ENCODE measurements around the gene C20orf202. TPM values are rescaled to one million over a fixed set of nuclear protein-coding genes. Genes with fewer than 3 reads are reported as not detected.

C20orf202 gene
- total RNA-seq, 1 experiment from 2014 or later, result not detected

DNA sequence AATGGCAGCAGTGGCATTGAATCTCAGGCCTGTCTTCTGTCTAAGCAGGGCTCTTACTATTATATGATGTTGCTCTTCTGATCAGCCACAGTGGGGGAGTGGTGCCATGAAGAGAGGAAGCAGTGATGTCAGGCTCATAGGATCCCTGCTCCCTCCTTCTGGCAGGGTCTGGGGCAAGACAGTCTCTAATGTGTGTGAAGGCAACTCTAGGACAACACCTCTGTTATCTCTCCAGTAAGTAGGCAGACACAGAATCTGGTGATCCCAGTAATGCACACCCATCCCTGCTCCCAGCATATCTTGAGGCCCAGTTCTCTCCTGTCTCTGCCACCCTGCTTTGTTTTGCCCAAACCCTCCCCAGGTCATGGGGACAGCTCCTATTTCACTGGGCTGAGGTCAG, 8.8 kb downstream of the C20orf202 start:
- H3K27me3 ChIP-seq (ENCODE audit: low read length), result no peaks in the 10 kb centered on the region
- intact Hi-C loops (cut with micrococcal nuclease), result loop anchor here (5.0 kb wide), 1 partner anchor 95 kb away; the partner anchor contains the start of gene PSMF1
- CTCF ChIA-PET, result no interaction called here

DNA sequence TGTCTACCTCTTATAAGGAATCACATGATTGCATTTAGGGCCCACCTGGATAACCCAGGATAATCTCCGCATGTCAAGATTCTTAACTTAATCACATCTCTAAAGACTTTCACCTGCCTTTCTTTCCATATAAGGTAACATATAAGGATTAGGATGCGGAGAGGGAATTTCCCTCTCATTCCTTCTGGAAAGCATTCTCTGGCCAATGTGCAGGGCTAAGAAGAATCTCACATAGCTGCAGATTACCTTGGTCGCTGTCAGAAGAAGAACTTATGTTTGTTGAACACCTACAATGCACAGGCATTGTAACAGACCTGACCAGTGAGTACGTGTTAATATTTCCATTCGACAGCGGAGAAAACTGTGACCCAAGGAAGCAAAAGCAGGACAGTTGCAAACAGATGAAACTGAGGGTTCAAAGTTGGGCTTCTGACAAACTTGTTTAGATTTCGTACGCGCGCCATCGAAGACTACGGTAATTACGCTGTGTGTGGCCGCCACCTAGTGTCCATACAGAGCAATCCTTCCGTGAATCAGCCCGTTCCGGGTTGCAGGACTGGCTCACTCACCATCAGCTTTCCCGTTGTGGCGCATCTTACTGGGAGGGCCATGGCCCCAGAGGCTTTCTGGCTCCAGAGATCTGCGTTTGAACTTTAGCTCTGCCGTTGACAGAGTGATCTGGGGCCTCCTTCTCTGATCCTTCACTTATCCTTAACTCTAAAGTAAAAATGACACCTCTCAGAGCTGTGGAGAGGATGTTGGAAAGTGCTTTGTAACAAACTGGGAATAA, 9.5 kb downstream of the C20orf202 start:
- peak; percentile 87 for DNase-seq
- BruUV-seq (replicated peaks), result no TSS peak
- Histone ChIP-seq H3K9me3 (ENCODE audit: low read length) (no peaks in the 10 kb centered on the region), H4K20me1 (ENCODE audit: low read length) (no peaks in the 10 kb centered on the region), H3K4me3 (ENCODE audit: low read length) (no peak overlapping the region), H3K4me1 (ENCODE audit: insufficient read depth, low read length) (0 out of 2 replicates have a peak, but pooled peaks cover 3% of the 10 kb centered on the region), H3K4me2 (ENCODE audit: low read length) (peak overlapping the region; percentile 62), H3F3A (ENCODE audit: low read length, unreplicated experiment) (no peaks in the 10 kb centered on the region), H3K27me3 (ENCODE audit: low read length) (no peaks in the 10 kb centered on the region), H3K9me2 (replicated peaks; ENCODE audit: low read length) (no peaks in the 10 kb centered on the region), H3K27ac (ENCODE audit: low read length) (no peak overlapping the region), H3K79me2 (ENCODE audit: low read length) (no peaks in the 10 kb centered on the region), H3K9ac (ENCODE audit: low read length) (no peak overlapping the region), H3K36me3 (ENCODE audit: low read depth, low read length) (no peaks in the 10 kb centered on the region), H2AFZ (ENCODE audit: low read length) (peak overlapping the region; percentile 62)
- ChIA-PET CTCF (interaction anchor here (0.5 to 0.6 kb wide), 5 partner anchors 12 to 958 kb away, joined by 3 to 4 read pairs (median 3); partner anchors contain the start of gene RAD21L1), POLR2A (ENCODE audit: unreplicated experiment) (no interaction called here)
- TF ChIP-seq, protein P1, sequence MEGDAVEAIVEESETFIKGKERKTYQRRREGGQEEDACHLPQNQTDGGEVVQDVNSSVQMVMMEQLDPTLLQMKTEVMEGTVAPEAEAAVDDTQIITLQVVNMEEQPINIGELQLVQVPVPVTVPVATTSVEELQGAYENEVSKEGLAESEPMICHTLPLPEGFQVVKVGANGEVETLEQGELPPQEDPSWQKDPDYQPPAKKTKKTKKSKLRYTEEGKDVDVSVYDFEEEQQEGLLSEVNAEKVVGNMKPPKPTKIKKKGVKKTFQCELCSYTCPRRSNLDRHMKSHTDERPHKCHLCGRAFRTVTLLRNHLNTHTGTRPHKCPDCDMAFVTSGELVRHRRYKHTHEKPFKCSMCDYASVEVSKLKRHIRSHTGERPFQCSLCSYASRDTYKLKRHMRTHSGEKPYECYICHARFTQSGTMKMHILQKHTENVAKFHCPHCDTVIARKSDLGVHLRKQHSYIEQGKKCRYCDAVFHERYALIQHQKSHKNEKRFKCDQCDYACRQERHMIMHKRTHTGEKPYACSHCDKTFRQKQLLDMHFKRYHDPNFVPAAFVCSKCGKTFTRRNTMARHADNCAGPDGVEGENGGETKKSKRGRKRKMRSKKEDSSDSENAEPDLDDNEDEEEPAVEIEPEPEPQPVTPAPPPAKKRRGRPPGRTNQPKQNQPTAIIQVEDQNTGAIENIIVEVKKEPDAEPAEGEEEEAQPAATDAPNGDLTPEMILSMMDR (conservative IDR thresholded peaks at IDR 0.05; ENCODE audit: low read depth, low read length), result peak; percentile 91
- TF ChIP-seq EZH2 (IDR thresholded peaks at IDR 0.05; ENCODE audit: low read length, unreplicated experiment), result no peak
- intact Hi-C loops (cut with micrococcal nuclease), result loop anchor here (1.0 to 5.0 kb wide), 2 partner anchors 96 to 397 kb away; partner anchors contain the start of gene PSMF1
- peak; percentile 95 for ATAC-seq

More for the DNA sequence above, 8.8 kb downstream of the C20orf202 start:
- Histone ChIP-seq H3K9ac (ENCODE audit: low read length) (no peak overlapping the region), H2AFZ (ENCODE audit: low read length) (0 out of 2 replicates have a peak overlapping the region, but pooled peaks have one; percentile 62), H4K20me1 (ENCODE audit: low read length) (no peaks in the 10 kb centered on the region), H3K4me2 (ENCODE audit: low read length) (no peak overlapping the region), H3K79me2 (ENCODE audit: low read length) (no peaks in the 10 kb centered on the region), H3K9me2 (replicated peaks; ENCODE audit: low read length) (no peaks in the 10 kb centered on the region), H3K36me3 (ENCODE audit: low read depth, low read length) (no peaks in the 10 kb centered on the region), H3K9me3 (ENCODE audit: low read length) (no peaks in the 10 kb centered on the region), H3K4me1 (ENCODE audit: insufficient read depth, low read length) (0 out of 2 replicates have a peak, but pooled peaks cover 3% of the 10 kb centered on the region), H3K4me3 (ENCODE audit: low read length) (no peak overlapping the region), H3F3A (ENCODE audit: low read length, unreplicated experiment) (no peaks in the 10 kb centered on the region), H3K27ac (ENCODE audit: low read length) (no peak overlapping the region)
- no peak for ATAC-seq
- TF ChIP-seq EZH2 (IDR thresholded peaks at IDR 0.05; ENCODE audit: low read length, unreplicated experiment) (no peak), EZH2phosphoT487 (IDR thresholded peaks at IDR 0.05; ENCODE audit: borderline replicate concordance, low read length) (no peak)
- TF ChIP-seq, protein P1 (conservative IDR thresholded peaks at IDR 0.05; ENCODE audit: low read depth, low read length), result no peak
- no TSS peak for BruUV-seq (replicated peaks)
- POLR2A ChIA-PET (ENCODE audit: unreplicated experiment), result no interaction called here
- DNase-seq, result no peak

DNA sequence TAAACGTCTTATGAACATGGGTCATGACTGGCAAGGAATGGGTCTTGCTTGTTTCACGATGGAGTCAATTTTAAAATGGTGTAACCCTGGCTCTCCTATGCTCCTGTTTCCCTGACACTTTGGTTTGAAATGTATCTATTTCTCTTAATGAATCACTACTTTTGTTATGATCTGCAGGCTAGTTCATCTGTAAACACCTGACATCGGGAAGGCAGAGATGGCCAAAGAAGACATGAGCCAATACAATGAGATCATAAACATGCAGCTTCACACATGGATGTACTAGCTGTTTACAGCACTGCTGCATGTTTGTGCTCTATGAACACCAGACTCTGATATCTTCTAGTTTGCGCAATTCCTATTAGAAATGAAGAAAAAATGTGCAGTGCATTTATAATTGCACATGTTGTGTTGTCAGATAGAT, 11.6 kb downstream of the C20orf202 start:
- no peak overlapping the region for H2AFZ ChIP-seq (ENCODE audit: low read length)
- no peaks in the 10 kb centered on the region for H3K9me2 ChIP-seq (replicated peaks; ENCODE audit: low read length)
- H3K27me3 ChIP-seq (ENCODE audit: low read length), result no peaks in the 10 kb centered on the region
- no peaks in the 10 kb centered on the region for H3K79me2 ChIP-seq (ENCODE audit: low read length)
- BruUV-seq (replicated peaks), result no TSS peak
- no peaks in the 10 kb centered on the region for H3K9me3 ChIP-seq (ENCODE audit: low read length)
- no peaks in the 10 kb centered on the region for H3F3A ChIP-seq (ENCODE audit: low read length, unreplicated experiment)
- H3K9ac ChIP-seq (ENCODE audit: low read length), result no peak overlapping the region
- H3K27ac ChIP-seq (ENCODE audit: low read length), result no peak overlapping the region
- ChIA-PET CTCF (no interaction called here), POLR2A (ENCODE audit: unreplicated experiment) (no interaction called here)
- H3K4me3 ChIP-seq (ENCODE audit: low read length), result no peak overlapping the region
- H3K4me1 ChIP-seq (ENCODE audit: insufficient read depth, low read length), result 0 out of 2 replicates have a peak, but pooled peaks cover 3% of the 10 kb centered on the region
- DNase-seq, result no peak
- no peaks in the 10 kb centered on the region for H3K36me3 ChIP-seq (ENCODE audit: low read depth, low read length)
- no peaks in the 10 kb centered on the region for H4K20me1 ChIP-seq (ENCODE audit: low read length)
- ATAC-seq, result no peak
- TF ChIP-seq EZH2 (IDR thresholded peaks at IDR 0.05; ENCODE audit: low read length, unreplicated experiment) (no peak), EZH2phosphoT487 (IDR thresholded peaks at IDR 0.05; ENCODE audit: borderline replicate concordance, low read length) (no peak)
- TF ChIP-seq, protein P1 (conservative IDR thresholded peaks at IDR 0.05; ENCODE audit: low read depth, low read length), result no peak
- no peak overlapping the region for H3K4me2 ChIP-seq (ENCODE audit: low read length)
- intact Hi-C loops (cut with micrococcal nuclease), result loop anchor here (5.0 kb wide), 1 partner anchor 98 kb away; the partner anchor contains the start of gene PSMF1
